Endodermal cell (in vitro differentiated cells): Measurements from ENCODE around the gene TNFSF11. TPM values are rescaled to one million over a fixed set of nuclear protein-coding genes. Genes with fewer than 3 reads are reported as not detected.

ENCODE experiments used
- DNase-seq: peaks from one replicate; pipeline ENCODE4 v3.0.0-alpha.2; 2017
- H3K27ac ChIP-seq: 2 replicates; pipeline ENCODE4 v1.5.1; 2013; ENCODE audit warnings: mild to moderate bottlenecking, low read depth, low read length, moderate library complexity
- H3K27me3 ChIP-seq: 2 replicates; pipeline ENCODE4 v1.6.1; 2013; ENCODE audit warnings: mild to moderate bottlenecking, low read length, moderate library complexity; ENCODE audit not compliant: insufficient read depth, control insufficient read depth, poor library complexity, severe bottlenecking
- H3K36me3 ChIP-seq: 2 replicates; pipeline ENCODE4 v1.7.0; 2013; ENCODE audit warnings: mild to moderate bottlenecking, low read length, moderate library complexity; ENCODE audit not compliant: control insufficient read depth, insufficient read depth
- H3K4me1 ChIP-seq: one replicate; pipeline ENCODE4 v1.7.0; 2013; ENCODE audit warnings: low read length; ENCODE audit not compliant: control insufficient read depth, insufficient read depth
- H3K4me3 ChIP-seq: 2 replicates; pipeline ENCODE4 v1.5.1; 2013; ENCODE audit warnings: mild to moderate bottlenecking, low read length, moderate library complexity
- H3K9ac ChIP-seq: 2 replicates; pipeline ENCODE4 v1.6.1; 2013; ENCODE audit warnings: mild to moderate bottlenecking, low read length, moderate library complexity; ENCODE audit not compliant: poor library complexity, severe bottlenecking; ENCODE audit errors: extremely low read depth
- H3K9me3 ChIP-seq: 2 replicates; pipeline ENCODE4 v1.6.1; 2013; ENCODE audit warnings: mild to moderate bottlenecking, low read length, moderate library complexity; ENCODE audit not compliant: control insufficient read depth
- H3K27ac Mint-ChIP-seq: 2 replicates; pipeline ENCODE4 v1.8.0; 2020; ENCODE audit warnings: mixed read lengths
- H3K27me3 Mint-ChIP-seq: 2 replicates; pipeline ENCODE4 v1.8.0; 2021; ENCODE audit warnings: mild to moderate bottlenecking, mixed read lengths; ENCODE audit not compliant: insufficient read depth
- H3K36me3 Mint-ChIP-seq: 2 replicates; pipeline ENCODE4 v1.8.0; 2020; ENCODE audit warnings: low read depth, mixed read lengths
- H3K4me1 Mint-ChIP-seq: 2 replicates; pipeline ENCODE4 v1.8.0; 2020; ENCODE audit warnings: mixed read lengths
- H3K4me3 Mint-ChIP-seq: 2 replicates; pipeline ENCODE4 v1.8.0; 2020; ENCODE audit warnings: mild to moderate bottlenecking, moderate library complexity, mixed read lengths
- H3K9me3 Mint-ChIP-seq: 2 replicates; pipeline ENCODE4 v1.8.0; 2020; ENCODE audit warnings: mild to moderate bottlenecking, mixed read lengths
- CTCF ChIP-seq: fragments of 200-600 bp; sonication (generic); conservative IDR thresholded peaks from 2 replicates; pipeline ENCODE4 v1.5.0; 2021; ENCODE audit warnings: antibody characterized with exemption, mild to moderate bottlenecking
- WGBS, 2 experiments: methylation state at CpG; one replicate each; pipeline versions ENCODE4 v1.1.5 to v1.1.7; 2013; ENCODE audit warnings: missing lambda C conversion rate in 2 of 2, mixed read lengths in 1 of 2; ENCODE audit not compliant: insufficient coverage in 1 of 2, insufficient read length in 1 of 2; 5-methylcytosine and 5-hydroxymethylcytosine counted together
- total RNA-seq, 2 donors: library from RNA; stranded (reverse); fragmentation: NEBNext Ultra II Directional in 1 of 2; extraction: Animal tissue kit (Norgen Biotek cat#: 25700) in 1 of 2; gene quantifications; 2 replicates in 1 of 2; 3 replicates in 1 of 2; pipeline ENCODE4 v1.2.1, GENCODE V29; 2021

The TNFSF11 gene
- total RNA-seq, 2 donors from 2014 or later, result 0.53 to 1.1 TPM

- Histone ChIP-seq H3K4me3 (peak overlapping the region; percentile 52), H3K9me3 (no peaks in the 10 kb centered on the region), H3K4me1 (peaks cover 5% of the 10 kb centered on the region), H3K27ac (no peak overlapping the region), H3K36me3 (no peaks in the 10 kb centered on the region), H3K9ac (no peak overlapping the region), H3K27me3 (peaks cover 31% of the 10 kb centered on the region)
- no peak for TF ChIP-seq CTCF
- Mint-ChIP-seq H3K4me1 (peaks cover 31% of the 10 kb centered on the region), H3K27ac (no peak overlapping the region), H3K4me3 (peak overlapping the region; percentile 21), H3K9me3 (no peaks in the 10 kb centered on the region), H3K27me3 (peaks cover 35% of the 10 kb centered on the region), H3K36me3 (no peaks in the 10 kb centered on the region)
- DNase-seq, result no peak
- WGBS, 2 experiments, result 0 to 20% methylated on average over 1 of the region's 1 CpG
Observed at GRCh38 chr13:42656161-42656560, 82.2 kb downstream of the TNFSF11 start.

- peaks cover 5% of the 10 kb centered on the region for H3K4me1 ChIP-seq
- peaks cover 23% of the 10 kb centered on the region for H3K27me3 ChIP-seq
Observed at GRCh38 chr13:42656958-42657357, 83.0 kb downstream of the TNFSF11 start.

More at GRCh38 chr13:42656958-42657357, 83.0 kb downstream of the TNFSF11 start:
- H3K4me3 ChIP-seq, result no peak overlapping the region
- H3K27me3 Mint-ChIP-seq, result peaks cover 32% of the 10 kb centered on the region
- no peak overlapping the region for H3K27ac Mint-ChIP-seq
- H3K9me3 ChIP-seq, result no peaks in the 10 kb centered on the region
- H3K27ac ChIP-seq, result no peak overlapping the region
- no peaks in the 10 kb centered on the region for H3K36me3 ChIP-seq
- H3K36me3 Mint-ChIP-seq, result no peaks in the 10 kb centered on the region
- H3K9ac ChIP-seq, result no peak overlapping the region
- no peak for DNase-seq
- H3K4me3 Mint-ChIP-seq, result no peak overlapping the region
- H3K4me1 Mint-ChIP-seq, result peaks cover 31% of the 10 kb centered on the region
- no peak for TF ChIP-seq CTCF
- 86 to 100% methylated on average over 2 to 5 of the region's 5 CpGs for WGBS, 2 experiments
- no peaks in the 10 kb centered on the region for H3K9me3 Mint-ChIP-seq

Other genes with a start within 250 kb of the TNFSF11 start
- not detected for gene FAM216B, start 207.4 kb downstream of the TNFSF11 start, total RNA-seq